Right atrium auricular region (tissue), 2 donors: ENCODE data around the gene RHBDD2. TPM values are rescaled to one million over a fixed set of nuclear protein-coding genes. Genes with fewer than 3 reads are reported as not detected.

Experiments
- DNase-seq: peaks from one replicate; pipeline ENCODE4 v3.0.0-alpha.2; 2019; ENCODE audit warnings: low spot score
- H3K27ac ChIP-seq, 2 donors: fragments of 200-600 bp; sonication (generic); 1 replicate in 1 of 2; 2 replicates in 1 of 2; pipeline ENCODE4 v1.5.1; 2016 to 2019
- H3K27me3 ChIP-seq, 2 donors: fragments of 200-600 bp; sonication (generic); one replicate each; pipeline versions ENCODE4 v1.5.1 to v1.6.0; 2017 to 2019
- H3K36me3 ChIP-seq: fragments of 200-600 bp; sonication (generic); one replicate; pipeline ENCODE4 v1.5.1; 2016
- H3K4me1 ChIP-seq, 2 donors: fragments of 200-600 bp; sonication (generic); one replicate each; pipeline versions ENCODE4 v1.5.1 to v1.6.0; 2017 to 2019
- H3K4me3 ChIP-seq, 2 donors: fragments of 200-600 bp; sonication (generic); 1 replicate in 1 of 2; 2 replicates in 1 of 2; pipeline ENCODE4 v1.5.1; 2017 to 2019; ENCODE audit warnings: mild to moderate bottlenecking in 1 of 2, moderate library complexity in 1 of 2
- H3K9me3 ChIP-seq, 2 donors: fragments of 200-600 bp; sonication (generic); one replicate each; pipeline ENCODE4 v1.5.1; 2019
- CTCF ChIP-seq, 2 donors: fragments of 200-600 bp; sonication (generic); IDR thresholded peaks; one replicate each; pipeline ENCODE4 v1.5.1; 2019; ENCODE audit warnings: antibody characterized with exemption in 2 of 2
- total RNA-seq, 2 donors: library from RNA; depleted of rRNA; stranded (reverse); fragments of >200 nt; gene quantifications; one replicate each; pipeline ENCODE4 v1.1.0, GENCODE V29; 2016

The RHBDD2 gene
- total RNA-seq, 2 donors from 2014 or later = 43.5 to 60.0 TPM

DNA sequence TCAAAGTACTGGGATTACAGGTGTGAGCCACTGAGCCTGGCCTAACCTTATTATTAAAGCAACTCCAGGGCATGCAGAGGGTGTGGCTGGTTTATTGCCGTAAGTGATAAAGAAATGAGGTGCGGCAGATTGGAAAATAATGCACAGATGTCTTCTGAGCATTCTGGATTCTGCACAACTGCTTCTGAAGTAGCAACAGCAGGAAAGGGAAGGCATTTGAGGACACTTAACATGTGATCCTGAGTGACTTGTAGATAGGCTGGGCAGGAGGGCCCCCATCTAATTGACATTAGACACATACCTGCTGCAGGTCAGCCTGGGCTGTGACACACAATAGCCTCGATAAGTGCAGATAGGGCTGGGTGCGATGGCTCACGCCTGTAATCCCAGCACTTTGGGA lies 5.6 kb downstream of the RHBDD2 start:
- H3K36me3 ChIP-seq = peaks cover 69% of the 10 kb centered on the region
- no peak for DNase-seq

DNA sequence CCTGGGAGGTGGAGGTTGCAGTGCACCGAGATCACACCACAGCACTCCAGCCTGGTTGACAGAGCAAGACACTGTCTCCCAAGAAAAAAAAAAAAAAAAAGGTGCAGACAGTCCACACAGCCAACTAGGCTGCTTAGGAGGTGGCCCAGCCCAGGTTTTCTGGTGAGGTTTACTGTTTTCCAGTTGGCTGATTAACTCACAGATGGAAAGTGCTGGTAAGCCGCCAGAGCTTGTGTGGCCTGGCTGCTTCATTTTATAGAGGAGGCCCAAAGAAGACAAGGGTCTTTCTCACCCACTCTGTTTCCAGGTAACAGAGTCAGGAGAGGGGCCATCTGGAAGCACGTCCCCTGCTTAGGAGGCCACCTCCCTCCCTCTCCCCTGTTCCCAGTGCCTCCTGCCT lies 6.2 kb downstream of the RHBDD2 start:
- H3K36me3 ChIP-seq = peaks cover 69% of the 10 kb centered on the region

More for the DNA sequence above, 5.6 kb downstream of the RHBDD2 start:
- TF ChIP-seq CTCF (IDR thresholded peaks at IDR 0.05) = no peak
- Histone ChIP-seq H3K27ac (no peak overlapping the region), H3K4me1 (peaks cover 0 to 19% of the 10 kb centered on the region in 2 donors), H3K4me3 (no peak overlapping the region), H3K9me3 (no peaks in the 10 kb centered on the region), H3K27me3 (no peaks in the 10 kb centered on the region)

DNA sequence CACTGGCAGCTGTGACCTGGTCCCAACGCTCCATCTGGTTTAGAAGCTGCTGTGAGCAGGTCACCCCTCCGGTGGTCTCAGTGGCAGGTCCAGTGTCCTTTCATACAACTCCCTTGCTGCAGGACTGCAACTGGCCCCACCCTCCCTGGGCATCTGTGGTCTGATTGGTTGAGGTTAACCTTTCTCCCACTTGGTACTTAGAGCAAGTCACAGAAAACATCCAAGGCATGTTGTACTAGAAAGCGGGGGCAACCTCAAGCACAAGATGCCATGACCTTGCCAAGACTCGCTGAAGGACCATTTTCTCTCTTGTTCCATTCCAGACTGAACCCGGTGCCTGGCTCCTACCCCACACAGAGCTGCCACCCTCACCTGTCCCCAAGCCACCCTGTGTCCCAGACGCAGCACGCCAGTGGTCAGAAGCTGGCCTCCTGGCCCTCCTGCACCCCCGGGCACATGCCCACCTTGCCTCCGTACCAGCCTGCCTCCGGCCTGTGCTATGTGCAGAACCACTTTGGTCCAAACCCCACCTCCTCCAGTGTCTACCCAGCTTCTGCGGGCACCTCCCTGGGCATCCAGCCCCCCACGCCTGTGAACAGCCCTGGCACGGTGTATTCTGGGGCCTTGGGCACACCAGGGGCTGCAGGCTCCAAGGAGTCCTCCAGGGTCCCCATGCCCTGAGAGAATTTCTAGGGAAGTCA lies 9.0 kb downstream of the RHBDD2 start:
- H3K4me1 ChIP-seq = peaks cover 0 to 6% of the 10 kb centered on the region in 2 donors
- TF ChIP-seq CTCF (IDR thresholded peaks at IDR 0.05) = no peak
- peaks cover 50% of the 10 kb centered on the region for H3K36me3 ChIP-seq
- H3K27ac ChIP-seq = no peak overlapping the region
- DNase-seq = no peak
- no peaks in the 10 kb centered on the region for H3K27me3 ChIP-seq
- no peak overlapping the region for H3K4me3 ChIP-seq
- no peaks in the 10 kb centered on the region for H3K9me3 ChIP-seq

More for the DNA sequence above, 6.2 kb downstream of the RHBDD2 start:
- no peak for DNase-seq
- Histone ChIP-seq H3K27me3 (no peaks in the 10 kb centered on the region), H3K27ac (no peak overlapping the region), H3K4me1 (peaks cover 0 to 14% of the 10 kb centered on the region in 2 donors), H3K9me3 (no peaks in the 10 kb centered on the region), H3K4me3 (no peak overlapping the region)
- TF ChIP-seq CTCF (IDR thresholded peaks at IDR 0.05) = no peak

DNA sequence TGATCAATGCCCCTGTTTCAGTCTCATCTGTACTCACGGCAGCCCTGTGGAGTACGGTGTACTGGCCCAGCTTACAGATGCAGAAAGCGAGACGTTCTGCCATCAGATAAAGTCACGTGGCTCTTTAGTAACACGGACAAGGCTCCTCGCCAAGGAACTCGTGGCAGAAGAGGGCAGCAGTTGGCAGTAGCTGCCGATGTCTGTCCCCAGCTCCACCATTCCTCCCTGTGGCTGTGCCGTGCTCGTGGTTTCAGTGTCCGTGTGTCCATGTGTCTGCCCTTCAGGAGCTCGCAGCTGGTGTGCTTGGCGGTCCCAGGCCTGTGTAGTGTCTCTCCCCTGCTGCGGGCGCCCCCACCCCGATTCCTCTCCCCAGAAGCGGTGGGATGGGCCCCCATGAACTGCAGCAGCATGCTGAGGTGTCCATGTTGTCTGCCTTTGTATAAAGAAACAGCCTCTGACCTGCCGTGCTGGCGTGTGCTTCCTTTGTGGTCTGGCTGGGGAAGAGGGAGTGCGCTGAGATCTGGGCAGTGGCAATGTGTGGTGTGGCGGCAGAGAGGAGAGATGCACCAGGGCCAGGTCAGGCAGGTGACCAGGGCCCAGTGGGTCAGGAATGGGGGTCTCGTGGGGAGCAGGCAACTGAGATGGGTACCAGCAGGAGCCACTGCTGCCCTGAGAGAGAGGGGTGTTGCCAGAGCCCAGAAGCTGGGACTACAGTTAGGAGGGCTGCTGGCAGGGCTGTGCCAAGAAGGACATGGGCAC lies 9.8 kb downstream of the RHBDD2 start:
- H3K27ac ChIP-seq = no peak overlapping the region

GRCh38 chr7:75889223-75889825 lies 10.5 kb downstream of the RHBDD2 start:
- H3K27me3 ChIP-seq = no peaks in the 10 kb centered on the region
- no peak overlapping the region for H3K4me3 ChIP-seq
- no peak overlapping the region for H3K27ac ChIP-seq
- peaks cover 36% of the 10 kb centered on the region for H3K36me3 ChIP-seq
- no peak for DNase-seq
- TF ChIP-seq CTCF (IDR thresholded peaks at IDR 0.05) = no peak
- H3K4me1 ChIP-seq = peaks cover 0 to 6% of the 10 kb centered on the region in 2 donors
- no peaks in the 10 kb centered on the region for H3K9me3 ChIP-seq

More for the DNA sequence above, 9.8 kb downstream of the RHBDD2 start:
- H3K27me3 ChIP-seq = no peaks in the 10 kb centered on the region
- DNase-seq = no peak
- TF ChIP-seq CTCF (IDR thresholded peaks at IDR 0.05) = no peak
- H3K36me3 ChIP-seq = peaks cover 42% of the 10 kb centered on the region
- H3K9me3 ChIP-seq = no peaks in the 10 kb centered on the region
- H3K4me1 ChIP-seq = peaks cover 0 to 6% of the 10 kb centered on the region in 2 donors
- no peak overlapping the region for H3K4me3 ChIP-seq
